Vagina (tissue), 2 donors: ENCODE results near the gene RXFP2. TPM values are rescaled to one million over a fixed set of nuclear protein-coding genes. Genes with fewer than 3 reads are reported as not detected.

Source experiments
- DNase-seq, 2 donors: peaks; one replicate each; pipeline ENCODE4 v3.0.0-alpha.2; 2017; ENCODE audit errors: extremely low spot score in 2 of 2
- H3K27ac ChIP-seq: fragments of 200-600 bp; sonication (generic); one replicate; pipeline ENCODE4 v1.5.1; 2019
- H3K27me3 ChIP-seq: fragments of 200-600 bp; sonication (generic); one replicate; pipeline ENCODE4 v1.5.1; 2019
- H3K36me3 ChIP-seq, 2 donors: fragments of 200-600 bp; sonication (generic); one replicate each; pipeline ENCODE4 v1.5.1; 2017 to 2019
- H3K4me1 ChIP-seq: fragments of 200-600 bp; sonication (generic); one replicate; pipeline ENCODE4 v1.5.1; 2019
- H3K4me3 ChIP-seq, 2 donors: fragments of 200-600 bp; sonication (generic); 1 replicate in 1 of 2; 2 replicates in 1 of 2; pipeline ENCODE4 v1.5.1; 2016 to 2019
- H3K9me3 ChIP-seq: fragments of 200-600 bp; sonication (generic); one replicate; pipeline ENCODE4 v1.5.1; 2019
- CTCF ChIP-seq, 3 experiments: fragments of 450-650 bp in 2 of 3; fragments of 200-600 bp in 1 of 3; sonication (generic) in 1 of 3; IDR thresholded peaks; one replicate each; pipeline ENCODE4 v1.5.1; 2017 to 2019; ENCODE audit warnings: antibody characterized with exemption in 3 of 3, mild to moderate bottlenecking in 2 of 3, moderate library complexity in 2 of 3
- POLR2A ChIP-seq, 2 donors: fragments of 450-650 bp; IDR thresholded peaks; one replicate each; pipeline ENCODE4 v1.6.1; 2017; ENCODE audit warnings: antibody characterized with exemption in 2 of 2, mild to moderate bottlenecking in 2 of 2, moderate library complexity in 2 of 2
- POLR2AphosphoS5 ChIP-seq, 2 donors: sonication (generic); formaldehyde crosslinking; IDR thresholded peaks; one replicate each; pipeline ENCODE4 v1.9.0; 2017; ENCODE audit warnings: antibody characterized with exemption in 2 of 2, mild to moderate bottlenecking in 2 of 2, low read depth in 1 of 2; ENCODE audit not compliant: insufficient read depth in 1 of 2
- intact Hi-C: fragments of 100-400 bp; cut with DNase I; formaldehyde crosslinking; loops from one replicate; pipeline ENCODE4 v1.15.1; 2023
- total RNA-seq: library from RNA; depleted of rRNA; stranded (reverse); fragments of >200 nt; gene quantifications from one replicate; pipeline ENCODE4 v1.2.3, GENCODE V29; 2016

Gene RXFP2
- total RNA-seq, 1 donor from 2014 or later: not detected

DNA sequence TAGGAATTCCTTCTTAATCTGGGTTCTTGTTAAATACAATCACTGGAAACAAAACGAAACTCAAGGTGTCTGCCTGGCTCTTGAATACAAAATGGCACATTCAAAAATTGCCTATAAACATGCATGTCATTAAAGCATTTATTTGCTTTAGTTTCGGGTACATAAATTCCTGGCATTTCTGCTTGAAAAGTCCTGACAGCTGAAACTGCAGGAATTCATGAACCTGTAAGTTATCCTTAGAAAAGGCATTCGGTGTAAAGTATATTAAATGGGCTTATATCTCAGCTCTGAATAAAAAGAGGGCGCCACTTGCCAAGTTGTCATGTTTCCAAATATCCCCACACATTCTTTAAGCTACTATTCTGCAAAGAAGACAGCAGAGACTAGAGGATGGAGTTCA lies 32.9 kb downstream of the RXFP2 start:
- Histone ChIP-seq H3K36me3 (no peaks in the 10 kb centered on the region), H3K4me3 (no peak overlapping the region), H3K9me3 (no peaks in the 10 kb centered on the region), H3K4me1 (no peaks in the 10 kb centered on the region), H3K27me3 (no peaks in the 10 kb centered on the region), H3K27ac (no peak overlapping the region)
- DNase-seq: no peak
- intact Hi-C loops: no loop called here
- TF ChIP-seq CTCF (IDR thresholded peaks at IDR 0.05): no peak
- TF ChIP-seq POLR2AphosphoS5 (IDR thresholded peaks at IDR 0.05; ENCODE audit: insufficient read depth in 1 of 2, low read depth in 1 of 2): no peak
- TF ChIP-seq POLR2A (IDR thresholded peaks at IDR 0.05): no peak

GRCh38 chr13:31773538-31773937 lies 34.2 kb downstream of the RXFP2 start:
- no peaks in the 10 kb centered on the region for H3K27me3 ChIP-seq
- DNase-seq: no peak
- no peaks in the 10 kb centered on the region for H3K4me1 ChIP-seq
- H3K36me3 ChIP-seq: no peaks in the 10 kb centered on the region
- intact Hi-C loops: no loop called here
- no peaks in the 10 kb centered on the region for H3K9me3 ChIP-seq
- TF ChIP-seq POLR2A (IDR thresholded peaks at IDR 0.05): no peak
- no peak for TF ChIP-seq CTCF (IDR thresholded peaks at IDR 0.05)
- TF ChIP-seq POLR2AphosphoS5 (IDR thresholded peaks at IDR 0.05; ENCODE audit: insufficient read depth in 1 of 2, low read depth in 1 of 2): no peak
- no peak overlapping the region for H3K27ac ChIP-seq
- H3K4me3 ChIP-seq: no peak overlapping the region

DNA sequence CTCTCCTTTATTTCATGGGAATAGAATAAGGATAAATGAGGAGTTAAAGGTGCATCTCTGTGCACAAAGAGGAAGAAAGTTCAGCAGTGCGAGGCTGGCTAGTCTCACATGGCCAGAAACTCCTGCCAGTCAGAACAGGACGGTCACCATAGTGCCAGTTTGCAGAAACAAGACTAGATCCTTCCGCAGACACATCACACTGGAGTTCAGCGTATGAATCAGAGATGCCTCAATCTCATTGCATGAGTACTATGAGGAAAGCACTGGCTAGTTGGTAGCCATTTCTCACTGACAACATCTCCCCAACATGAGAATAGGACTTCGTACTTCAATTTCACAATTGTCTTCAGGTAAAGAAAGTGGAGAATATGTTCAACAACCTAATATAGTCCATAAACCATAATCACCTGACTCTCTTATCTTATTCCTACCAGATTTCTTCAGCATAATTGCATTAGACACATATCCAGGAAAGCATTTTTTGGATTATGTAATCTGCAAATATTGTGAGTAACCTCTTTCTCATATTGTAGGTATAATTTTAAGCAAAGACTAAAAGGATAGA lies 34.9 kb downstream of the RXFP2 start:
- Histone ChIP-seq H3K4me3 (no peak overlapping the region), H3K4me1 (no peaks in the 10 kb centered on the region), H3K9me3 (no peaks in the 10 kb centered on the region), H3K27ac (no peak overlapping the region), H3K27me3 (no peaks in the 10 kb centered on the region), H3K36me3 (no peaks in the 10 kb centered on the region)
- intact Hi-C loops: no loop called here
- no peak for TF ChIP-seq POLR2A (IDR thresholded peaks at IDR 0.05)
- TF ChIP-seq POLR2AphosphoS5 (IDR thresholded peaks at IDR 0.05; ENCODE audit: insufficient read depth in 1 of 2, low read depth in 1 of 2): no peak
- DNase-seq: no peak

- intact Hi-C loops: no loop called here
- no peak for DNase-seq
- H3K4me1 ChIP-seq: no peaks in the 10 kb centered on the region
- TF ChIP-seq POLR2A (IDR thresholded peaks at IDR 0.05): no peak
- no peak for TF ChIP-seq POLR2AphosphoS5 (IDR thresholded peaks at IDR 0.05; ENCODE audit: insufficient read depth in 1 of 2, low read depth in 1 of 2)
- TF ChIP-seq CTCF (IDR thresholded peaks at IDR 0.05): no peak
- no peaks in the 10 kb centered on the region for H3K9me3 ChIP-seq
- no peak overlapping the region for H3K27ac ChIP-seq
- H3K36me3 ChIP-seq: no peaks in the 10 kb centered on the region
- no peaks in the 10 kb centered on the region for H3K27me3 ChIP-seq
- H3K4me3 ChIP-seq: no peak overlapping the region
These were observed 35.8 kb downstream of the RXFP2 start for GRCh38 chr13:31775148-31775547.

DNA sequence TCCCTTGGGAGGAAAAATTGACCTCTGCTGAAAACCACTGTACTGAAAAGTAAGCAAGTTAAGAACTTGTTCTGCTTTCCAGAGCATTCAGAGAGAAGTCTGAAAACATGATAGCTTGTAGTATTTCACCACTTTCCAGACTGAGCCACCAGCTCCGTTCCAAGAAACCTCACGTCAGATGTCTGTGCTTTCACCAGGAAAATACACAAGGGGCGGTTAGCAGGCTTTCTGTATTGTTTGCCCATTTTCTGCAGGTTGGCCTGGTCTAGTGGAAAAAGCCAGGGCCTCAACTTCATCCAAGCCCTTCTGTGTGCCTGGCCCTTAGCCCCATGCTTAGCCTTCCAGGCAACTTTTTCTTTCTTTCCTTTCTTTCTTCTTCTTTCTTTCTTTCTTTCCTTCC lies 36.4 kb downstream of the RXFP2 start:
- TF ChIP-seq POLR2A (IDR thresholded peaks at IDR 0.05): no peak
- TF ChIP-seq POLR2AphosphoS5 (IDR thresholded peaks at IDR 0.05; ENCODE audit: insufficient read depth in 1 of 2, low read depth in 1 of 2): no peak
- TF ChIP-seq CTCF (IDR thresholded peaks at IDR 0.05): no peak
- no peak overlapping the region for H3K27ac ChIP-seq
- H3K36me3 ChIP-seq: no peaks in the 10 kb centered on the region
- no peaks in the 10 kb centered on the region for H3K27me3 ChIP-seq
- intact Hi-C loops: no loop called here
- no peak overlapping the region for H3K4me3 ChIP-seq
- no peaks in the 10 kb centered on the region for H3K9me3 ChIP-seq
- H3K4me1 ChIP-seq: no peaks in the 10 kb centered on the region
- no peak for DNase-seq
